Spleen (tissue), 11 donors: ENCODE measurements around the gene RAB10. TPM values are rescaled to one million over a fixed set of nuclear protein-coding genes. Genes with fewer than 3 reads are reported as not detected.
A peak's percentile ranks its signal among the peaks of the same experiment; 100 is the strongest.

Source experiments
- DNase-seq: peaks from one replicate; pipeline ENCODE4 v3.0.0-alpha.2; 2020
- H3K27ac ChIP-seq, 8 donors: fragments of 200-600 bp; sonication (generic) in 7 of 8; 1 replicate in 4 of 8; 2 replicates in 4 of 8; pipeline versions ENCODE4 v1.5.0 to v1.8.0; 2016 to 2021; ENCODE audit warnings: inconsistent platforms in 4 of 8, mild to moderate bottlenecking in 4 of 8, moderate library complexity in 1 of 8
- H3K27me3 ChIP-seq, 7 donors: fragments of 200-600 bp; sonication (generic) in 6 of 7; replicated peaks in 1 of 7; 1 replicate in 4 of 7; 2 replicates in 3 of 7; pipeline versions ENCODE4 v1.5.0 to v1.8.0; 2016 to 2021; ENCODE audit warnings: inconsistent platforms in 3 of 7, mild to moderate bottlenecking in 1 of 7
- H3K36me3 ChIP-seq, 6 donors: fragments of 200-600 bp; sonication (generic) in 5 of 6; 1 replicate in 4 of 6; 2 replicates in 2 of 6; pipeline versions ENCODE4 v1.5.0 to v1.8.0; 2016 to 2021; ENCODE audit warnings: inconsistent platforms in 2 of 6
- H3K4me1 ChIP-seq, 6 donors: fragments of 200-600 bp; sonication (generic) in 5 of 6; 1 replicate in 3 of 6; 2 replicates in 3 of 6; pipeline versions ENCODE4 v1.5.0 to v1.8.0; 2016 to 2021; ENCODE audit warnings: inconsistent platforms in 3 of 6
- H3K4me3 ChIP-seq, 8 donors: fragments of 200-600 bp; sonication (generic) in 7 of 8; 1 replicate in 4 of 8; 2 replicates in 4 of 8; pipeline versions ENCODE4 v1.5.0 to v1.8.0; 2016 to 2021; ENCODE audit warnings: inconsistent platforms in 4 of 8, mild to moderate bottlenecking in 4 of 8, moderate library complexity in 2 of 8
- H3K9me3 ChIP-seq, 8 donors: fragments of 200-600 bp; sonication (generic) in 7 of 8; 1 replicate in 4 of 8; 2 replicates in 4 of 8; pipeline versions ENCODE4 v1.5.0 to v1.8.0; 2016 to 2021; ENCODE audit warnings: inconsistent platforms in 4 of 8
- POLR2A ChIP-seq, 3 donors: fragments of 450-650 bp; IDR thresholded peaks; one replicate each; pipeline ENCODE4 v1.5.1; 2017; ENCODE audit warnings: antibody characterized with exemption in 3 of 3, mild to moderate bottlenecking in 1 of 3
- POLR2AphosphoS5 ChIP-seq, 3 donors: sonication (generic); formaldehyde crosslinking; IDR thresholded peaks; one replicate each; pipeline ENCODE4 v1.5.1; 2017; ENCODE audit warnings: antibody characterized with exemption in 3 of 3
- WGBS, 5 donors: extraction: QIAGEN DNeasy Blood & Tissue Kit in 3 of 5; methylation state at CpG; one replicate each; pipeline versions ENCODE4 v1.1.5 to v1.1.7; 2013 to 2018; 5-methylcytosine and 5-hydroxymethylcytosine counted together
- intact Hi-C: fragments of 100-400 bp; cut with DNase I; formaldehyde crosslinking; loops from one replicate; pipeline ENCODE4 v1.15.0; 2023; ENCODE audit warnings: low total_unique reads
- polyA plus RNA-seq, 3 donors: library from polyadenylated mRNA; stranded (reverse); fragments of 200-250 nt; gene quantifications; one replicate each; pipeline ENCODE4 v1.2.1, GENCODE V29; 2013
- total RNA-seq, 7 donors: library from RNA; depleted of rRNA in 3 of 7; stranded (reverse); fragments of >200 nt in 3 of 7; fragmentation: NEBNext Ultra II Directional in 4 of 7; extraction: Animal tissue kit (Norgen Biotek cat#: 25700) in 4 of 7; gene quantifications; one replicate each; pipeline versions ENCODE4 v1.1.0 to v1.2.1, GENCODE V29; 2016 to 2021
- TF ChIP-seq, protein P1 (sequence below), 11 experiments: fragments of 200-600 bp in 7 of 11; fragments of 450-650 bp in 4 of 11; sonication (generic) in 4 of 11; IDR thresholded peaks in 8 of 11; conservative IDR thresholded peaks in 3 of 11; 1 replicate in 7 of 11; 2 replicates in 4 of 11; pipeline versions ENCODE4 v1.4.0 to v1.8.0; 2016 to 2021; ENCODE audit warnings: antibody characterized with exemption in 11 of 11, inconsistent platforms in 4 of 11, mild to moderate bottlenecking in 1 of 11
- donor health status: healthy with polysubstance abuse.
- donor health status: DM: no; HTN: no; CAD: no; lungs with moderate emphysema.
- donor health status: DM: no; HTN: no; CAD: no.
- donor health status: Bipolar disorder and iron deficiency.
- donor health status: healthy.
- donor health status: DM: no; HTN: no; CAD: no.
- donor health status: DM: yes; HTN: yes; CAD: no.

The RAB10 gene
- total and polyA plus RNA-seq, 10 donors = 24.4 to 135 (median 106) TPM

DNA sequence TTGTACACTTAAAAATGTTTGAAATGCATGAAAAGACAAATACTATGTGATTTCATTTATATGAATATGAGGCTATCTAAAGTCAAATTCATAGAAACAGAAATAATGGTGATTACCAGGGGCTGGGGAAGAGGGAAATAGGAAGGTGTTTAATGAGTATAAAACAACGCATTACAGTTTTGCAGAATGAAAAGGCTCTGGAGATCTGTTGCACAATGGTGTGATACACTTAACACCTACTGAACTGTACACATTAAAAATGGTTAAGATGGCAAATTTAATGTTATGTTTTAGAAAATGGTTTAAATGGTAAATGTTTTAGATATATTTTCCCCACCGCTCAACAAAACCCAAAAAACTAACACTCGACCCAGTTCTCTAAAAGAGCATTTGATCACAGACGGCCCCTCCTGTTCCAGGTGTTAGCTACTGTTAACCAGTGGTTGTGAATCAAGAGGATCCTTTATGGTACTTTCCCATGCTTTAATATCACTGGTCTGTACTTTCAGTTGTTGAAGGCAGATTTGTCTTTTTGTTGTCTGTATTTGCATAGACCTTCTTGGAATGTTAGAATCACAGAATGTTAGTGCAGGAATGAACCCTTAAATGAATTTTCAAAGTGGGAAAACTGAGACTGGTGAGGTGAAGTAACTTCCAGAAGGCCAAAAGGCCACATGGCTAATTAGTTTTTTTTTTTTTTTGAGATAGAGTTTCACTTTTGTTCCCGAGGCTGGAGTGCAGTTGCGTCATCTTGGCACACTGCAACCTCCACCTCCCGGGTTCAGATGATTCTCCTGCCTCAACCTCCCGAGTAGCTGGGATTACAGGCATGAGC, 10.2 kb downstream of the RAB10 start:
- DNase-seq = no peak
- WGBS, 5 donors = 33 to 47% (median 35%) methylated on average over 8 of the region's 8 CpGs
- Histone ChIP-seq H3K4me1 (peaks cover 14 to 93% (median 70%) of the 10 kb centered on the region in 6 donors), H3K4me3 (peak overlapping the region in 2 of 8 donors; percentile 5 to 44), H3K36me3 (peaks cover 0 to 42% (median 0%) of the 10 kb centered on the region in 6 donors), H3K9me3 (no peaks in the 10 kb centered on the region), H3K27ac (peak overlapping the region in 6 of 8 donors; percentile 2 to 61 (median 34)), H3K27me3 (no peaks in the 10 kb centered on the region)
- TF ChIP-seq, protein P1, sequence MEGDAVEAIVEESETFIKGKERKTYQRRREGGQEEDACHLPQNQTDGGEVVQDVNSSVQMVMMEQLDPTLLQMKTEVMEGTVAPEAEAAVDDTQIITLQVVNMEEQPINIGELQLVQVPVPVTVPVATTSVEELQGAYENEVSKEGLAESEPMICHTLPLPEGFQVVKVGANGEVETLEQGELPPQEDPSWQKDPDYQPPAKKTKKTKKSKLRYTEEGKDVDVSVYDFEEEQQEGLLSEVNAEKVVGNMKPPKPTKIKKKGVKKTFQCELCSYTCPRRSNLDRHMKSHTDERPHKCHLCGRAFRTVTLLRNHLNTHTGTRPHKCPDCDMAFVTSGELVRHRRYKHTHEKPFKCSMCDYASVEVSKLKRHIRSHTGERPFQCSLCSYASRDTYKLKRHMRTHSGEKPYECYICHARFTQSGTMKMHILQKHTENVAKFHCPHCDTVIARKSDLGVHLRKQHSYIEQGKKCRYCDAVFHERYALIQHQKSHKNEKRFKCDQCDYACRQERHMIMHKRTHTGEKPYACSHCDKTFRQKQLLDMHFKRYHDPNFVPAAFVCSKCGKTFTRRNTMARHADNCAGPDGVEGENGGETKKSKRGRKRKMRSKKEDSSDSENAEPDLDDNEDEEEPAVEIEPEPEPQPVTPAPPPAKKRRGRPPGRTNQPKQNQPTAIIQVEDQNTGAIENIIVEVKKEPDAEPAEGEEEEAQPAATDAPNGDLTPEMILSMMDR (IDR thresholded peaks at IDR 0.05 in 8 of 11, conservative IDR thresholded peaks at IDR 0.05 in 3 of 11) = no peak
- TF ChIP-seq POLR2AphosphoS5 (IDR thresholded peaks at IDR 0.05) (no peak), POLR2A (IDR thresholded peaks at IDR 0.05) (no peak)
- intact Hi-C loops = no loop called here

- H3K4me3 ChIP-seq = no peak overlapping the region
- WGBS, 5 donors = 87 to 95% (median 92%) methylated on average over 3 of the region's 3 CpGs
- H3K27ac ChIP-seq = no peak overlapping the region
- TF ChIP-seq, protein P1 (IDR thresholded peaks at IDR 0.05 in 8 of 11, conservative IDR thresholded peaks at IDR 0.05 in 3 of 11) = no peak
- intact Hi-C loops = no loop called here
- DNase-seq = no peak
- no peaks in the 10 kb centered on the region for H3K9me3 ChIP-seq
- H3K36me3 ChIP-seq = peaks cover 0 to 28% (median 0%) of the 10 kb centered on the region in 6 donors
- peaks cover 10 to 91% (median 57%) of the 10 kb centered on the region in 6 donors for H3K4me1 ChIP-seq
- no peaks in the 10 kb centered on the region for H3K27me3 ChIP-seq
Measured at GRCh38 chr2:26048791-26049190, 14.9 kb downstream of the RAB10 start.

DNA sequence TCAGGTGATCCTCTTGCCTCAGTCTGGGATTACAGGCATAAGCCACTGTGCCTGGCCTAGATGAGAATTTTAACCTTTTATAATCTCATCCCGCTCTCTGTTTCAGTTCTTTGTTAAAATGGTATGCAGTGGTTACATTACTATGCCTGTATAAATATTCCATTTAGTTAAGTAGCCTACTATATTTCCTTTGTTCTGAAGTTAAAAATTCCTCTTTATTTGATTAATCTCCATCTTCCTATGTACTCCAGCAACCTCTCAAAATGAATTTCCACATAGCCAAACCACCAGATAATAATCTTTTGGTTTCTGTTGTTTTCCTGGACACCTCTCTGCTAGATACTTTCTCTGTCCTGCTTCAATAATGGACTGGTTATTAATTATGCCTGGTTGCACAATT, 15.8 kb downstream of the RAB10 start:
- Histone ChIP-seq H3K4me3 (no peak overlapping the region), H3K9me3 (no peaks in the 10 kb centered on the region), H3K27me3 (no peaks in the 10 kb centered on the region), H3K36me3 (peaks cover 0 to 28% (median 0%) of the 10 kb centered on the region in 6 donors), H3K4me1 (peaks cover 7 to 89% (median 52%) of the 10 kb centered on the region in 6 donors), H3K27ac (no peak overlapping the region)
- WGBS, 5 donors = 88 to 98% (median 97%) methylated on average over 1 of the region's 1 CpG
- DNase-seq = no peak
- TF ChIP-seq, protein P1 (IDR thresholded peaks at IDR 0.05 in 8 of 11, conservative IDR thresholded peaks at IDR 0.05 in 3 of 11) = no peak
- no peak for TF ChIP-seq POLR2AphosphoS5 (IDR thresholded peaks at IDR 0.05)
- TF ChIP-seq POLR2A (IDR thresholded peaks at IDR 0.05) = no peak
- intact Hi-C loops = no loop called here

DNA sequence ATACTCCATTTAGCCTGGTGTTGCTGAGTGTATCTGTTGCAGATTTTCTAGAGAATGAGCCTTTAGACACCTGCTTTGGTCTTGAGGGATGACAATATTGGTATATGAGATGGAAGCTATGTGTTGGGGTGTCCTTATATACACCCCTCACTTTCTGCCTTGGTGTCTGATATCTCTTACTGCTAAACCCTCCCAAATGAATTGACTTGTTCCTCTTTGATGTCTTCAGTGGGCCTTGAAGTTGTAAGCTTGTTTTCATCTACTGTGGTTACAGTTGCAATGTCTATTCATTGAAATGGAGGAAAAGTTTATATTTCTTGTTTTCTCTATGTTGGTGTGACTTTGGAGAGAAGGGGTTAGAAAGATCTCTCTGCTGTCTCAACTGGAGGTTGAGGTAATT, 18.9 kb downstream of the RAB10 start:
- intact Hi-C loops = no loop called here
- DNase-seq = no peak
- Histone ChIP-seq H3K4me1 (peaks cover 7 to 97% (median 58%) of the 10 kb centered on the region in 6 donors), H3K9me3 (no peaks in the 10 kb centered on the region), H3K36me3 (peaks cover 0 to 30% (median 0%) of the 10 kb centered on the region in 6 donors), H3K27me3 (no peaks in the 10 kb centered on the region), H3K4me3 (no peak overlapping the region), H3K27ac (no peak overlapping the region)
- TF ChIP-seq POLR2A (IDR thresholded peaks at IDR 0.05) (no peak), POLR2AphosphoS5 (IDR thresholded peaks at IDR 0.05) (no peak)
- TF ChIP-seq, protein P1 (IDR thresholded peaks at IDR 0.05 in 8 of 11, conservative IDR thresholded peaks at IDR 0.05 in 3 of 11) = no peak
